HS-27A (cell line): ENCODE data around the gene STK32C.
"Not testable (repeated sequence)": the region's sequence is repeated elsewhere in the genome, so short reads cannot be mapped to it uniquely, and the experiment has no call there.

Experiments used
- DNase-seq: peaks from one replicate; pipeline ENCODE4 v3.0.0-alpha.2; 2012; ENCODE audit warnings: low read depth, missing footprints

Gene STK32C

GRCh38 chr10:132281915-132282666 is 25.7 kb downstream of the STK32C start:
- DNase-seq: no peak

DNA sequence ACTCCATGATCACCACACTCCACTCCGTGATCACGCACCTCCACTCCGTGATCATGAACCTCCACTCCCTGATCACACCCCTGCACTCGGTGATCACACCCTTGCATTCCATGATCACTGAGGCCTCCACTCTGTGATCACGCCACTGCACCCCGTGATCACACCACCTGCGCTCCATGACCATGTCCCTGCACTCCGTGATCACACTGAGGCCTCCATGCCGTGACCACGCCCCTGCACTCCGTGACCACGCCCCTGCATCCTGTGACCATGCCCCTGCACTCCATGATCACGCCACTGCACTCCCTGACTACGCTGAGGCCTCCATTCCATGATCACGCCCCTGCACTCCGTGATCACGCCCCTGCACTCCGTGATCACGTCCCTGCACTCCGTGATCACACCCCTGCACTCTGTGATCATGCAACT is 27.1 kb downstream of the STK32C start:
- DNase-seq: no peak

GRCh38 chr10:132279873-132280645 is 27.7 kb downstream of the STK32C start:
- DNase-seq: no peak

DNA sequence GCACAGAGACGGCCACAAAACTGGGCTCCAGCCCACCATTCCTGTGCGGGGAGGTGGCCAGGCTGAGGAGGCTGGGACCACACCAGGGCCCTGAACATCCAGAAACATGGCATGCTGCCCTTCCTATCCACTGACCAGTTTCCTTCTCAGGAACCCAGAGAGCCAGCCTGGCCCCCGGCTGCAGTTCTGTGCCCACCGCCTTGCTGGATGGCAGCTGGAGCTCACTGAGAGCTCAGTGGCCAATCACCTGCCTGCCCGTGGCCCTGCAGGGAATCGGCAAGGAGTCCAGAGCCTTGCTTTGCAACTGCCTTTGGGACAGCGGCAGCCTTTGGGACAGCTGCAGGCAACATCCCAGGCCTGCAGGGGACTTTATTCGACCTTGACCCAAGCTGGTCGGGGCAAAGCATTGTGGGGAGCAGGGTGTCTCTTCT is 30.4 kb downstream of the STK32C start:
- DNase-seq: no peak

DNA sequence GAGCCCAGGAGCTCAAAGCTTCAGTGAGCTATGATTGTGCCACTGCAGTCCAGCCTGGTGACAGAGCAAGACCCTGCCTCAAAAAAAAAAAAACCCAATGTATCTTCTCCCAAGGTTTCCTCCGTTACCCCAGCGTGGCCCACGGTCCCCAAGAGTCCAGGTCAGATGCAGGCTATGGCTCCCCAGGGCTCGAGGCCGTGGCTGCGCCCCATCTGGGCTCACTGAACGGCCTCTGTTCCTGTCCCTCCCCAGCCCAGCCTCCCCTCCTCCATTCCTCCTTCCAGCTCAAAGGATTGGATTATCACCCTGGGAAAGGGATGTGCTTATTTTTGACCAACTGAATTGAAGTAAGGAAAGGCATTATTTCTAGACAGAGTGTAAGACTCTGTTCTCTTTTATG is 31.0 kb downstream of the STK32C start:
- DNase-seq: no peak

GRCh38 chr10:132276179-132276675 is 31.5 kb downstream of the STK32C start:
- DNase-seq: no peak

DNA sequence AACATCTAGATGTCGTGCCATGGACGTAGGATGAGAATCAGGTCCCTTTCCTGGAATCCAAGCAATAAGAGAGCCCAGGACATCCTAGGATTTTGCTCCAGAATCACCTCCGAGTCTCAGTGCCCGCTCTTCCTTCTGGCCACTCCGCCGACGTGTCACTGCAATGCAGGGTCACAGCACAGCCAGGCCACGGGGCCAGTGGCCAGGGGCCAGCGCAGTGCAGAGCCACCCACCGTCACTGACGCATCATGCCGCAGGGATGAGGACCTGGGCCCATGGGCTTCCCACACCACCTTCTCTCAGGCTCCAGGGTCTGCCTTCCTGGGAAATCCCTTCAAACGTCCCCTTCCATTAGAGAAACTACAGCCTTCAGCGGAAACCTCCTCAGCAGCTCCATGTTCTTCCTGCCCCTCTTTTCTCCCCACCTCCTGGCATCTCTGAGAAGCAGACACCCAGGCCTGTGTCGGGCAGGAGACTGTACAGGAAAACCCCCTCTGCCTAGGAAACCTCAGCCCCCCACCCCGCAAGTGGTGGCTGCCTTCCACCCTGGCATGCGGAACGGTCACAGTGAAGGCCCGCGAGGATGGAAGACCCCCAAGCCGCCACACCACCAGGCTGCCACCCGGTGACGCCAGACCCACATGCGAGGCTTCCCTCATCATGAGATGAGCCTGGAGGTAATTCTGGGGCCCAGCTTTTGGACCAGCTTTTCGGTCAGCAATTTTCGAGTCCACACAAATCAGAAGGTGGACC is 32.1 kb downstream of the STK32C start:
- no peak for DNase-seq

- DNase-seq: no peak
These were observed 32.8 kb downstream of the STK32C start for GRCh38 chr10:132274986-132275385.

GRCh38 chr10:132274581-132274980 is 33.2 kb downstream of the STK32C start:
- DNase-seq: no peak

GRCh38 chr10:132273966-132274365 is 33.8 kb downstream of the STK32C start:
- no peak for DNase-seq

DNA sequence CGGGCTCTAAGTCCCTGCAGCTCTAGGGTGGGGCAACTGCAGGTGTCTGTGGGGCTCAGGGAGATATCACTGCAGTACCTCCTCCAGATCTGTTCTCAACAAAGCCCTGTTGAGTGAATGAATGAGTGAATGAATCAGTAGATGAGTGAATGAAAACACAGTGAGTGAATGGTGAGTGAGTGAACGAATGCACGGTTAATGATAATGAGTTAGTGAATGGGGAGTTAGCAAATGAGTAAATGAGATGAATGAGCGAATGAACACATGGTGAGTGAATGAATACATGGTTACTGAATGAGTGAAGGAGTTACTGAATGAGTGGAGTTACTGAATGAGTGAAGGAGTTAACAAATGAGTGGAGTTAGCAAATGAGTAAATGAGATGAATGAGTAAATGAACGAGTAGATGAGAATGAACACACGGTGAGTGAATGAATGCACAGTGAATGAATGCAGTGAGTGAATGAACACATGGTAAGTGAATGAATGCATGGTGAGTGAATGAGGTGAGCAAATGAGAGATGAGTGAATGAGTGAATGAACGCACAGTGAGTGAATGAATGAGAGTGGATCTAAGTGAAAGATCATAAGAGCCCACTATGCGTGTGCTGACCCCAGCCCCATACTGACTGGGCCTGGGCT is 34.3 kb downstream of the STK32C start:
- no peak for DNase-seq

DNA sequence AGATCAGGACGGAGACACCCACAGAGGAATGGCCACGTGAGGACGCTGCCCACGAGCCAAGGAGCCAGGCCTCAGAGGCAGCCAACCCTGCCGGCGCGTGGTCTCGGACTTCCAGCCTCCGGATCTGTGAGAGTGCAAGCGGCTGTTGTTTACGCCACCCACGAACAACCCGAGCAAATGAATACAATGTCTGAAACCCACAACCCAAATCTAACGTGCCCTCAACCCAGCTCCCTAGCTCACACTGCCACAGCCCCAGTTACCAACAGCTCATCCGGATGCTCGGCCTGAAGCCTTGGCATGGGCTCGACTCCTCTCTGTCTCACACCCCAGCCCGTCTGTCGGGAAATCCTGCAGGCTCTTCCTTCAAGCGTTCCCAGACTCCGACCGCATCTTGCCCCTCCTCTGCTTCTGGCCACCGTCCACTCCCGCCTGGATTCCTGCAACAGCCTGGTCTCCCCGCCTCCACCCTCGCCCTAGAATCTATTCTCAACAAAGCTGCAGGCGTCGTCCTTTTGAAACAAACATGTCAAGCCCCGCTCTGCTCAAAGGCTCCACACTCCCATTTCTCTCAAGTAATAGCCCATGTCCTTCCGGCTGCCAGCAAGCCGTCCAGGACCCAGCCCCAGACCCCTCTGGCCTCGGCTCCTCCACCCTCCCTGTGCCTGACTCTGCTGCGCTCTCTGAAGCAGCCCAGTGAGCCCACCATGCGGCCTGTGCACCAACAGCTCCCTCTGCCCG is 35.3 kb downstream of the STK32C start:
- no peak for DNase-seq

DNA sequence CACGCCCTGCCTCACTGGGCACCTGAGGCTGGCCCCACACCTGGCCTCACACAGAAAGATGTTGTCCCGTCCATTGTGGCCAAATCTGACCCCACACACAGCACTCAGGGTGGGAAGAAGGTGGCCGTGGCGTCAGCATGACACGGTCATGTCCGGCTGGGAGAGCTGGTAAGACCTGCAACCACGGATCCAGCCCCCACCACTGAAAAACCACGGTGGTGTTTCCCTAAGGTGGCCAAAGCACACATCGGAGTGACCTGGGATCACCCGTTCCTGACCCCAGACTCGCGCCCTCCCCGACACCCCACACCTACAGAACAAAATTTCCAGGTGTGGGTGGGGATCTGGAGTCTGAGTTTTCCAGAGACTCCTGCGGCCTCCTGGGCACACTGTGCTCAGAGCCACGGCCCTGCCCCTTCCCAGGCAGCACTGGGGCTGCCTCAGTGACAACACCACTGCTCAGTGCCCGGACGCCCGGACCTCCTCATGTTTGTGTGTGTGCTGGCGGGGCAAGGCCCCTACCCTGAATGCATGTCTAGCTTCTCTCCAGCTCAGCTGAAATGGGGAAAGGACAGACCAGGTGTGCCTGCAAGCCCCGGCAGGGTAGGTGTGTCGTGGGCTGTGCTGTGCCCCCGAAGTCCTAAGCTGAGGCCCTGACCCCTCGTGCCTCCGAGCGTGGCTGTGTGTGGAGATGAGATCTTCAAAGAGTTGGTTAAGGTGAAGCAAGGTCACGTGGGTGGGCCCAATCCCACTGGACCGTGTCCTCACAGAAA is 36.1 kb downstream of the STK32C start:
- no peak for DNase-seq

DNA sequence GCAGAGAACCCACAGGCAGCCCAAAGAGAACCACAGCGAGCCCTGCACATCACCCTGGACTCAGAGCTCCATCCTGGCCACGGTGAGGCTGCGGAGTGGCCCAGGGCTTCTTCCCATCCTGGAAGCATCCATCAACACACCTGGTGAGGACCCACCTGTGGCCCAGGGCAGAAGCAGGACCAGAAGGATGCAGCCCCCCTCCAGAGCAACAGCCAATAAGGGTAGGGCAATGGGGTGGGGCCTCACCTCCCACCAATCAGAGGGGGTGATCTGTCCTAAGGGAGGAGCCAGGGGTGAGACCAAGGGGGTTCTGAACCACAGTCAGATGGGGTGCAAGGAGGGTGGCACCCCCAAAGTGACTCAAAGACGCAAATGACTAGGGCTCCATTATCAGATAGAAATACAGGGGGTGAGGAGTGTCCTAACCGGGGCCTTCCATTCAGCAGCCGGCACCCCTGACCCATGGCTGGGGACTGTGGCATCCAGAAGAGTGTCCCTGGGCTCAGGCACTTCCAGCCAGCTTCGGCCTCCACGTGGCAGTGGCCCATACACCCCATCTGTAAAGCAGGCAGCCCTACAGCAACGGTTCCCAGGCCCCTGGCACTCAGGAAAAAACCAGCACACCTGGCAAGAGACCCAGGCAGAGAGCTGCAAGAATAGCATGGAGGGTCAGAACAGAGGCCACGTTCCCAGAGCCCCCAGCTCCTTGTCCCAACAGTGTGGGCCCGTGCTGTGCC is 36.9 kb downstream of the STK32C start:
- DNase-seq: no peak

- no peak for DNase-seq
These were observed 37.5 kb downstream of the STK32C start for GRCh38 chr10:132270256-132270655.

DNA sequence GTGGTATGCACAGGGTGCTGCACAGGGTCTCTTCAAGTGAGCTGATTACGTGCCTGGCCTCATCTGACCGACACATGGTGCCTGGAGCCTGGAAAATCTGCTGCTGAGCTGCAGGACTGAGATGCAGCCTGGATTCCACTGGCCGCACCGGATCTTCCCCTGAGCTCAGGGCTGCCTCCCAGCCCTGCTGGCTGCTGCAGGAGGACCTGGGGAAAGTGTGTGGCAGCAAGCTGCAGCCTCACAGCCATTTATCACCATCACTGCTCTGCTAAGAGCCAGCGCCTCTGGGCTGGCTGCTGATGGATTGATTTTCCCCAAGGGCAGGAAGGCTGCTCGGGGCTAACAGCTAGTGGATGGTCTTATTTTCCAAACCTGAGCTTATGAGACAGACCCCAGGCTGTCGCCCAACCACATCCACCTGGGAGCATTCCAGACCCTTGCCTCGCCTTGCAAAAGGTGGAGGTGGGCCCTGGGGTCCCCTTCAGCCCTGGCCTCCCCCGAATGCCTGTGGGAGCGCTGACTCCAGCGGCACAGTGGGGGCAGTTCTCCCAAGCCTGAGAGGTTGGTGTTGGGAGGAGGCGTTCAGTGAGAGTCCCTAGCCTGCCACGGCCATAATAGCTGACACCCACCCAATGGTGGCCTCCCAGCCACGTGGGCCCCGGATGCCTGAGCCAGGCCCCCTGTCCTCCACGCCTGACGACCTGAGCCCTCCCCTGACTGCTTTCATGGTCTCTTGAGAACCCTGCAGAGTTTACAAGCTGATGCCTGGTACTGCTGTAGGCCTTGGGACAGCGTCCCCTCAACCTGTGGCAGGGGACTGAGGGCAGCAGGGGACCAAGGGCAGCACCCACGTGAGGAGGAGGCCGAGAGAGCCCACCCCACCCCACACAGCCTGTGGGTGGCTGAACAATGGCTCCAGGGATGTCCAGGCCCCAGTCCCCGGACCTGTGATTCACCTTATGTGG is 38.2 kb downstream of the STK32C start:
- DNase-seq: no peak

- not testable (repeated sequence) for DNase-seq
These were observed 39.8 kb downstream of the STK32C start for GRCh38 chr10:132267916-132268315.

- no peak for DNase-seq
These were observed 41.1 kb downstream of the STK32C start for GRCh38 chr10:132266594-132267161.
